RWPE2 (cell line): ENCODE measurements around the gene KRT32.

Experiments used
- ATAC-seq: fragments of 200-7000 bp; cut with Tn5 transposase; 3 replicates; pipeline ENCODE4 v1.9.1; 2021; ENCODE audit warnings: low read depth
- DNase-seq: peaks from one replicate; pipeline ENCODE4 v3.0.0-alpha.2; 2020; ENCODE audit warnings: low spot score
- H3K27ac ChIP-seq: fragments of 450-650 bp; 2 replicates; pipeline ENCODE4 v1.5.1; 2017; ENCODE audit warnings: mild to moderate bottlenecking; ENCODE audit not compliant: poor library complexity, severe bottlenecking
- H3K27me3 ChIP-seq: fragments of 250-450 bp; sonication (Bioruptor Pico); 2 replicates; pipeline ENCODE4 v1.5.1; 2021; ENCODE audit warnings: mild to moderate bottlenecking, moderate library complexity; ENCODE audit not compliant: insufficient read depth, poor library complexity, severe bottlenecking
- H3K36me3 ChIP-seq: fragments of 250-450 bp; sonication (Bioruptor Pico); 2 replicates; pipeline ENCODE4 v1.5.1; 2020; ENCODE audit warnings: low read depth, mild to moderate bottlenecking, moderate library complexity
- H3K4me1 ChIP-seq: fragments of 250-450 bp; sonication (Bioruptor Pico); 2 replicates; pipeline ENCODE4 v1.5.1; 2021; ENCODE audit warnings: mild to moderate bottlenecking, moderate library complexity; ENCODE audit not compliant: insufficient read depth, poor library complexity, severe bottlenecking
- H3K4me3 ChIP-seq: fragments of 250-450 bp; sonication (Bioruptor Pico); 2 replicates; pipeline ENCODE4 v1.5.1; 2021; ENCODE audit warnings: mild to moderate bottlenecking, moderate library complexity; ENCODE audit not compliant: severe bottlenecking
- H3K9me3 ChIP-seq: fragments of 250-450 bp; sonication (Bioruptor Pico); 2 replicates; pipeline ENCODE4 v1.5.1; 2021; ENCODE audit warnings: mild to moderate bottlenecking, moderate library complexity; ENCODE audit not compliant: severe bottlenecking
- TF ChIP-seq, protein P1 (sequence below): fragments of 450-650 bp; IDR thresholded peaks from one replicate; pipeline ENCODE4 v1.5.1; 2017; ENCODE audit warnings: mild to moderate bottlenecking, moderate library complexity; ENCODE audit not compliant: poor library complexity, severe bottlenecking

The KRT32 gene

GRCh38 chr17:41483531-41483930 is 16.3 kb upstream of the KRT32 start:
- Histone ChIP-seq H3K4me1 (no peaks in the 10 kb centered on the region), H3K36me3 (no peaks in the 10 kb centered on the region), H3K9me3 (no peaks in the 10 kb centered on the region), H3K27me3 (no peaks in the 10 kb centered on the region), H3K27ac (no peak overlapping the region), H3K4me3 (no peak overlapping the region)
- no peak for ATAC-seq
- no peak for DNase-seq
- TF ChIP-seq, protein P1, sequence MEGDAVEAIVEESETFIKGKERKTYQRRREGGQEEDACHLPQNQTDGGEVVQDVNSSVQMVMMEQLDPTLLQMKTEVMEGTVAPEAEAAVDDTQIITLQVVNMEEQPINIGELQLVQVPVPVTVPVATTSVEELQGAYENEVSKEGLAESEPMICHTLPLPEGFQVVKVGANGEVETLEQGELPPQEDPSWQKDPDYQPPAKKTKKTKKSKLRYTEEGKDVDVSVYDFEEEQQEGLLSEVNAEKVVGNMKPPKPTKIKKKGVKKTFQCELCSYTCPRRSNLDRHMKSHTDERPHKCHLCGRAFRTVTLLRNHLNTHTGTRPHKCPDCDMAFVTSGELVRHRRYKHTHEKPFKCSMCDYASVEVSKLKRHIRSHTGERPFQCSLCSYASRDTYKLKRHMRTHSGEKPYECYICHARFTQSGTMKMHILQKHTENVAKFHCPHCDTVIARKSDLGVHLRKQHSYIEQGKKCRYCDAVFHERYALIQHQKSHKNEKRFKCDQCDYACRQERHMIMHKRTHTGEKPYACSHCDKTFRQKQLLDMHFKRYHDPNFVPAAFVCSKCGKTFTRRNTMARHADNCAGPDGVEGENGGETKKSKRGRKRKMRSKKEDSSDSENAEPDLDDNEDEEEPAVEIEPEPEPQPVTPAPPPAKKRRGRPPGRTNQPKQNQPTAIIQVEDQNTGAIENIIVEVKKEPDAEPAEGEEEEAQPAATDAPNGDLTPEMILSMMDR: no peak

- Histone ChIP-seq H3K9me3 (no peaks in the 10 kb centered on the region), H3K27me3 (no peaks in the 10 kb centered on the region), H3K27ac (no peak within 1 kb of the TSS), H3K36me3 (no peaks in the 10 kb centered on the region), H3K4me3 (no peak within 1 kb of the TSS), H3K4me1 (no peaks in the 10 kb centered on the region)
- DNase-seq: no peak
- ATAC-seq: no peak
- TF ChIP-seq, protein P1: no peak
Measured at GRCh38 chr17:41481036-41481435, 13.8 kb upstream of the KRT32 start, which contains the start of gene KRT35. Gene KRT35, minus strand, starts transcription at chr17:41481151. Its CDS starts 54 bp downstream, at chr17:41481097.

- Histone ChIP-seq H3K4me1 (no peaks in the 10 kb centered on the region), H3K36me3 (no peaks in the 10 kb centered on the region), H3K9me3 (no peaks in the 10 kb centered on the region), H3K27me3 (no peaks in the 10 kb centered on the region), H3K27ac (no peak overlapping the region), H3K4me3 (no peak overlapping the region)
- TF ChIP-seq, protein P1: no peak
- DNase-seq (no peak), ATAC-seq (no peak)
Measured at GRCh38 chr17:41480581-41480980, 13.4 kb upstream of the KRT32 start.

- no peaks in the 10 kb centered on the region for H3K4me1 ChIP-seq
- DNase-seq: no peak
- H3K27ac ChIP-seq: no peak overlapping the region
- TF ChIP-seq, protein P1: no peak
- no peaks in the 10 kb centered on the region for H3K36me3 ChIP-seq
- no peak overlapping the region for H3K4me3 ChIP-seq
- no peaks in the 10 kb centered on the region for H3K27me3 ChIP-seq
- ATAC-seq: no peak
- no peaks in the 10 kb centered on the region for H3K9me3 ChIP-seq
Measured at GRCh38 chr17:41480136-41480535, 12.9 kb upstream of the KRT32 start.

DNA sequence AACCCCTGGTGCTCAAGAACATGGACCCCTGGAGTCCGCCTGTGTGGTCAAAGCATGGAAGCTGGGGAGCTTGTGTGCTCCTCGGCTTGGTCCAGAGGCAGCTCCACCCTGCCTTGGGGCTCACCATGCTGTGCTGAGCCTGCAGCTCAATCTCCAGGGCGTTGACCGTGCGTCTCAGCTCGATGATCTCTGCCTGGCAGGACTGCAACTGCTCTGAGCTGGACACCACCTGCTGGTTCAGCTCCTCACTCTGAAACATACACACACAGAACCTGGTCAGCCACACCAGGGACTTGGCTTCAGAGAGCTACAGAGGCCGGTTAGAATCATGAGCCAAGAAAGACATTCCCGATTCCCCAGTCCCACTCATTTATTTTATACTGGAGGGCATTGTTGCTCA is 11.1 kb upstream of the KRT32 start:
- H3K27ac ChIP-seq: no peak overlapping the region
- H3K36me3 ChIP-seq: no peaks in the 10 kb centered on the region
- ATAC-seq: no peak
- no peaks in the 10 kb centered on the region for H3K4me1 ChIP-seq
- no peaks in the 10 kb centered on the region for H3K9me3 ChIP-seq
- no peaks in the 10 kb centered on the region for H3K27me3 ChIP-seq
- no peak overlapping the region for H3K4me3 ChIP-seq
- TF ChIP-seq, protein P1: no peak
- no peak for DNase-seq
